Midbrain (tissue), 1 donor: ENCODE results near the gene RIT1.

ENCODE experiments used
- DNase-seq: peaks from one replicate; lab custom pipeline; 2025; lab: John Stamatoyannopoulos, UW

The RIT1 gene

GRCh38 chr1:155911156-155912055, at the start of gene RIT1:
Gene RIT1, minus strand, starts transcription at chr1:155911349. Its CDS starts 588 bp downstream, at chr1:155910761.
- DNase-seq = peak; percentile 83

GRCh38 chr1:155960081-155960745, 49.1 kb upstream of the RIT1 start:
- DNase-seq = no peak

GRCh38 chr1:155957411-155957915, 46.3 kb upstream of the RIT1 start:
- no peak for DNase-seq

GRCh38 chr1:155954645-155955044, 43.5 kb upstream of the RIT1 start:
- DNase-seq = no peak

GRCh38 chr1:155952505-155952890, 41.3 kb upstream of the RIT1 start:
- DNase-seq = no peak

GRCh38 chr1:155951753-155952504, 40.8 kb upstream of the RIT1 start:
- DNase-seq = no peak

GRCh38 chr1:155950829-155951228, 39.7 kb upstream of the RIT1 start:
- DNase-seq = no peak

- no peak for DNase-seq
Observed at GRCh38 chr1:155947741-155948140, 36.6 kb upstream of the RIT1 start.

GRCh38 chr1:155947292-155947691, 36.1 kb upstream of the RIT1 start:
- DNase-seq = no peak

GRCh38 chr1:155946633-155947219, 35.6 kb upstream of the RIT1 start:
- DNase-seq = no peak

- DNase-seq = no peak
Observed at GRCh38 chr1:155944444-155944799, 33.3 kb upstream of the RIT1 start.

- DNase-seq = no peak
Observed at GRCh38 chr1:155942578-155943141, 31.5 kb upstream of the RIT1 start.

- no peak for DNase-seq
Observed at GRCh38 chr1:155941845-155942531, 30.8 kb upstream of the RIT1 start.

GRCh38 chr1:155940993-155941844, 30.1 kb upstream of the RIT1 start, which contains the start of gene RXFP4:
Gene RXFP4, plus strand, starts transcription at chr1:155941638. Its CDS starts 72 bp downstream, at chr1:155941710.
- no peak for DNase-seq

- DNase-seq = no peak
Observed at GRCh38 chr1:155940482-155940992, 29.4 kb upstream of the RIT1 start.

GRCh38 chr1:155938220-155938627, 27.1 kb upstream of the RIT1 start:
- peak; percentile 57 for DNase-seq

GRCh38 chr1:155934936-155935590, 23.9 kb upstream of the RIT1 start:
- peak; percentile 49 for DNase-seq

GRCh38 chr1:155934097-155934935, 23.2 kb upstream of the RIT1 start, which contains the start of gene KHDC4:
Gene KHDC4, minus strand, starts transcription at chr1:155934413. Its CDS starts 40 bp downstream, at chr1:155934373.
- DNase-seq = peak; percentile 99
